ENCODE data around the gene CCN6. TPM values are rescaled to one million over a fixed set of nuclear protein-coding genes. Genes with fewer than 3 reads are reported as not detected.

Gene CCN6
- not detected in 2 replicates for total RNA-seq (2014; rRNA removed; shearing (Covaris generic))

GRCh38 chr6:112054001-112054400 is at the start of gene CCN6:
TSS of gene CCN6 (plus strand) at chr6:112054104. CDS start at chr6:112054358, 254 bp downstream.
- Histone ChIP-seq H3K36me3 (no peaks in the 10 kb centered on the region), H3K27me3 (replicated peaks) (no peaks in the 10 kb centered on the region), H3K4me3 (no peak within 1 kb of the TSS), H3K27ac (no peak within 1 kb of the TSS), H3K9me3 (replicated peaks) (no peaks in the 10 kb centered on the region), H3K4me1 (replicated peaks) (no peaks in the 10 kb centered on the region)
- DNase-seq (ENCODE audit: low read depth in 1 of 2, low spot score in 2 of 2) = no peak

GRCh38 chr6:112004201-112005012 is 49.5 kb upstream of the CCN6 start:
- no peak for DNase-seq (ENCODE audit: low read depth in 1 of 2, low spot score in 2 of 2)
- Histone ChIP-seq H3K9me3 (replicated peaks) (no peaks in the 10 kb centered on the region), H3K4me1 (replicated peaks) (peaks cover 9% of the 10 kb centered on the region; the same call in 1 of the 2 replicates), H3K27me3 (replicated peaks) (no peaks in the 10 kb centered on the region), H3K27ac (no peak overlapping the region), H3K36me3 (no peaks in the 10 kb centered on the region), H3K4me3 (no peak overlapping the region)

GRCh38 chr6:112005013-112005371 is 48.9 kb upstream of the CCN6 start:
- no peaks in the 10 kb centered on the region for H3K36me3 ChIP-seq
- no peak overlapping the region for H3K27ac ChIP-seq
- peaks cover 9% of the 10 kb centered on the region; the same call in 1 of the 2 replicates for H3K4me1 ChIP-seq (replicated peaks)
- no peak overlapping the region for H3K4me3 ChIP-seq
- no peak for DNase-seq (ENCODE audit: low read depth in 1 of 2, low spot score in 2 of 2)
- no peaks in the 10 kb centered on the region for H3K27me3 ChIP-seq (replicated peaks)
- no peaks in the 10 kb centered on the region for H3K9me3 ChIP-seq (replicated peaks)

DNA sequence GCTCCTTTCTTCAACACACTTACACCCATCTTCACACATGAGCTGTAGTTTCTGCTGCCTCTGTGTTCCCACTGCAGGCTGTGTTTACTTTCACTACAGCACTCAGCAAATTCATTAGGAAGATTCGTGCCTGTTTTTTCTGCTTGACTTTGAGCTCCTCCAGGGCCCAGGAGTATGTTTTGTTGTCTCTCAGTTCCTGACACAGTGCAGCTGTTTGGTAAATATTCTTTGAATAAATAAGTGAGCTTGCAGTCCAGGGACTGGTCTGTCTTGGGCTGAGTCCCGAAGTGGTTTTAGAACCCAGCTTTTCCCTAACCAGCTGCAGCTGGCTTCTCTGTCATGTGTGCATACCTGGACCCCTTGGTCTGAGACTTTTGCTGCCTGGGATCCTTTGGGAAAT is 46.6 kb upstream of the CCN6 start:
- no peaks in the 10 kb centered on the region for H3K27me3 ChIP-seq (replicated peaks)
- no peaks in the 10 kb centered on the region for H3K36me3 ChIP-seq
- no peaks in the 10 kb centered on the region for H3K9me3 ChIP-seq (replicated peaks)
- no peak overlapping the region for H3K4me3 ChIP-seq
- DNase-seq (ENCODE audit: low read depth in 1 of 2, low spot score in 2 of 2) = no peak
- peaks cover 9% of the 10 kb centered on the region; the same call in 1 of the 2 replicates for H3K4me1 ChIP-seq (replicated peaks)
- H3K27ac ChIP-seq = no peak overlapping the region

- DNase-seq (ENCODE audit: low read depth in 1 of 2, low spot score in 2 of 2) = no peak
- Histone ChIP-seq H3K9me3 (replicated peaks) (no peaks in the 10 kb centered on the region), H3K27ac (no peak overlapping the region), H3K4me1 (replicated peaks) (peaks cover 11% of the 10 kb centered on the region), H3K4me3 (no peak overlapping the region), H3K27me3 (replicated peaks) (no peaks in the 10 kb centered on the region), H3K36me3 (no peaks in the 10 kb centered on the region)
Observed at GRCh38 chr6:112007805-112008204, 46.1 kb upstream of the CCN6 start.

DNA sequence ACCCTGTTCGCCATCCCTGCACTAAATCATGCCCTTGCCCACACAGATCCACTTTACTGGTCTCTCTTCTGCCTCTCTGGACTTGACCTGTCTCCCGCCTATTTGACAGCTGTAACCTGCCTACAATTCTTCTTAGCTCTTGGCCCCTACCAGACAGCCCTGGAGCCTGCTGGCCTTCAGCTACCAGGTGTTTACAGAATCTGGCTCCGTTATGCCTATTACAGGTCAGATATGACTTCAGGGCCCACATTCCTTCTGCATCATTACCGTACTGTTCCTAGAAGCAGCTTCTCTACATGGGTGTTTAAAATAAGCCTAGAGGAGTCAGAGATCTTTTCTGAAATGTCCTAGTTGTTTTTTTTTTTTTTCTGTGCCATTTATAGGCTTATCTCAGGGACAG is 45.4 kb upstream of the CCN6 start:
- Histone ChIP-seq H3K9me3 (replicated peaks) (no peaks in the 10 kb centered on the region), H3K27ac (no peak overlapping the region), H3K4me1 (replicated peaks) (peaks cover 17% of the 10 kb centered on the region), H3K4me3 (no peak overlapping the region), H3K36me3 (no peaks in the 10 kb centered on the region), H3K27me3 (replicated peaks) (no peaks in the 10 kb centered on the region)
- DNase-seq (ENCODE audit: low read depth in 1 of 2, low spot score in 2 of 2) = no peak

- no peaks in the 10 kb centered on the region for H3K9me3 ChIP-seq (replicated peaks)
- no peak for DNase-seq (ENCODE audit: low read depth in 1 of 2, low spot score in 2 of 2)
- no peaks in the 10 kb centered on the region for H3K27me3 ChIP-seq (replicated peaks)
- H3K4me3 ChIP-seq = no peak overlapping the region
- peaks cover 32% of the 10 kb centered on the region for H3K4me1 ChIP-seq (replicated peaks)
- H3K27ac ChIP-seq = no peak overlapping the region
- H3K36me3 ChIP-seq = no peaks in the 10 kb centered on the region
Observed at GRCh38 chr6:112010328-112010727, 43.6 kb upstream of the CCN6 start.

DNA sequence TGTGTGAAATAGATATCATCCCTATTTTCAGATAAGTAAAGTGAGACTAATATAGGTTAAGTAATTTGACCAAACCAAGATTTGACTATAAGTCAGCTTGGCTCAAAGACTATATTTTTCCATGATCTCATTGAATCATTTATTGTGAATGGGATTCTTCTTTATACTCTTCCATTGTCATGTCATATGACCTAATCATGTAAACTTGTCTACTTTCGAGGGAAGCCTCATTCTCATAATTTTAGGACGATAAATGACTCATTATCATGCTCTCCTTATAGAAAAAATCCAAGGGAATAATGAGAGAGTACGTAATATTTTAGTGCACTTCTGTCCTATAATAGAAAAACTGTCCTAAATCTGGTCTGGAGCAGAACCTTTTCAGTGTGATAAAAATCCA is 40.9 kb upstream of the CCN6 start:
- Histone ChIP-seq H3K4me3 (no peak overlapping the region), H3K27ac (no peak overlapping the region), H3K9me3 (replicated peaks) (no peaks in the 10 kb centered on the region), H3K27me3 (replicated peaks) (no peaks in the 10 kb centered on the region), H3K4me1 (replicated peaks) (peaks cover 48% of the 10 kb centered on the region), H3K36me3 (no peaks in the 10 kb centered on the region)
- DNase-seq (ENCODE audit: low read depth in 1 of 2, low spot score in 2 of 2) = no peak

DNA sequence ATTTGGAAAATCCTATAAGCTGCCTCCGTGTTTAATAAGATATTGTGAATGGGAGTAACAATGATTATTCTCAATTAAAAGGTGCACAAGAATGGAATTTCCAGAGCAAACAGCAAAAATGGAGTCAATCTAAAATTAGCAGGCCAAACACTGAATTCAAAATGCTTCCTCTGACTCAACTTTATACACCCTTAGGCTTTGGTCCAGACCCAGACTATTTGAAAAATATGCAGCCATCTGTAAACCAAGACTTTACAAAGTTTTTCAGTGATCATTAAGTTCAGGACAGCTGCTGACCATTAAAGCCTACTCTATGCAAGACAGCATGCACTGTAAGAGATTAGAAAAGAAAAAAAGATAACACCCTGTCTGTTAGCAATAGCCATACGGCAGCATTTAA is 39.4 kb upstream of the CCN6 start:
- Histone ChIP-seq H3K4me3 (no peak overlapping the region), H3K27ac (no peak overlapping the region; the same call in 1 of the 2 replicates), H3K27me3 (replicated peaks) (no peaks in the 10 kb centered on the region), H3K9me3 (replicated peaks) (no peaks in the 10 kb centered on the region), H3K4me1 (replicated peaks) (peaks cover 56% of the 10 kb centered on the region), H3K36me3 (no peaks in the 10 kb centered on the region)
- peak in 1 of 2 experiments; percentile 44 for DNase-seq (ENCODE audit: low read depth in 1 of 2, low spot score in 2 of 2)

GRCh38 chr6:112015725-112016124 is 38.2 kb upstream of the CCN6 start:
- Histone ChIP-seq H3K9me3 (replicated peaks) (no peaks in the 10 kb centered on the region), H3K36me3 (no peaks in the 10 kb centered on the region), H3K27me3 (replicated peaks) (no peaks in the 10 kb centered on the region), H3K27ac (peak overlapping the region; percentile 42), H3K4me1 (replicated peaks) (peaks cover 60% of the 10 kb centered on the region), H3K4me3 (no peak overlapping the region)
- no peak for DNase-seq (ENCODE audit: low read depth in 1 of 2, low spot score in 2 of 2)

GRCh38 chr6:112016320-112016719 is 37.6 kb upstream of the CCN6 start:
- Histone ChIP-seq H3K27me3 (replicated peaks) (no peaks in the 10 kb centered on the region), H3K4me1 (replicated peaks) (peaks cover 60% of the 10 kb centered on the region), H3K4me3 (no peak overlapping the region), H3K9me3 (replicated peaks) (no peaks in the 10 kb centered on the region), H3K27ac (peak overlapping the region; percentile 42), H3K36me3 (no peaks in the 10 kb centered on the region)
- DNase-seq (ENCODE audit: low read depth in 1 of 2, low spot score in 2 of 2) = no peak

DNA sequence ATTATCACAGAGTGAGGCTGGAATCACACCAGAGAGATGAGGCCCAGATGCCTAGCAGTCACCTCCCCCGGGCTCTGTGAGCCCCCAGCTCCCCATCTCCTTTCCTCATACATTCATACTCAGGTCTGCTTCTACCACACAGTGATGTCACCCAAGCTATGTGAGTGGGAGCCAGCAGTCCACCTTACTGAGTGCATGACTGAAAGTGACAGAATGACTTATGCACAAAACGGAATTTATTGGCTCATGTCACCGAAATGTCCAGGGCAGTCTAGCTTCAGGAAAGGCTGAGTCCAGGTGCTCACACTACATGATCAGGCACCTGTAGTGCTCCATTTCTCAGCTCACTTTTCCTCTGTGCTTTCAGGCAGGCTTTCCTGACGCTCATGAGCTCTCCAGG is 36.7 kb upstream of the CCN6 start:
- no peaks in the 10 kb centered on the region for H3K9me3 ChIP-seq (replicated peaks)
- no peaks in the 10 kb centered on the region for H3K36me3 ChIP-seq
- no peak overlapping the region for H3K27ac ChIP-seq
- H3K4me3 ChIP-seq = no peak overlapping the region
- H3K4me1 ChIP-seq (replicated peaks) = peaks cover 60% of the 10 kb centered on the region
- DNase-seq (ENCODE audit: low read depth in 1 of 2, low spot score in 2 of 2) = no peak
- H3K27me3 ChIP-seq (replicated peaks) = no peaks in the 10 kb centered on the region

- H3K27ac ChIP-seq = no peak overlapping the region
- no peak for DNase-seq (ENCODE audit: low read depth in 1 of 2, low spot score in 2 of 2)
- H3K9me3 ChIP-seq (replicated peaks) = no peaks in the 10 kb centered on the region
- H3K27me3 ChIP-seq (replicated peaks) = no peaks in the 10 kb centered on the region
- peaks cover 57% of the 10 kb centered on the region for H3K4me1 ChIP-seq (replicated peaks)
- no peaks in the 10 kb centered on the region for H3K36me3 ChIP-seq
- no peak overlapping the region for H3K4me3 ChIP-seq
Observed at GRCh38 chr6:112017760-112018537, 36.0 kb upstream of the CCN6 start.
